DND-41 (cell line): ENCODE measurements around the gene SYCP2L.
A peak's percentile ranks its signal among the peaks of the same experiment; 100 is the strongest.
"Not testable (repeated sequence)": the region's sequence is repeated elsewhere in the genome, so short reads cannot be mapped to it uniquely, and the experiment has no call there.

Experiments
- ATAC-seq: fragments of 200-7000 bp; cut with Tn5 transposase; 3 replicates; pipeline ENCODE4 v1.9.1; 2021; ENCODE audit warnings: low read depth; ENCODE audit not compliant: insufficient read depth
- DNase-seq: peaks from one replicate; pipeline ENCODE4 v3.0.0-alpha.2; 2020
- H2AFZ ChIP-seq: 2 replicates; pipeline ENCODE4 v1.6.0; 2012; ENCODE audit warnings: low read depth, low read length
- H3K27ac ChIP-seq: 2 replicates; pipeline ENCODE4 v1.5.1; 2012; ENCODE audit warnings: low read length, inconsistent platforms
- H3K27me3 ChIP-seq: fragments of 200-600 bp; sonication (generic); 2 replicates; pipeline ENCODE4 v1.6.0; 2012; ENCODE audit warnings: low read length, mild to moderate bottlenecking, inconsistent platforms; ENCODE audit not compliant: insufficient read depth, poor library complexity
- H3K36me3 ChIP-seq: 2 replicates; pipeline ENCODE4 v1.5.1; 2012; ENCODE audit warnings: low read length, inconsistent platforms; ENCODE audit not compliant: insufficient read depth
- H3K4me1 ChIP-seq: 2 replicates; pipeline ENCODE4 v1.5.1; 2012; ENCODE audit warnings: mild to moderate bottlenecking, low read length; ENCODE audit not compliant: insufficient read depth
- H3K4me2 ChIP-seq: 2 replicates; pipeline ENCODE4 v1.6.0; 2012; ENCODE audit warnings: mild to moderate bottlenecking, moderate library complexity, low read length, inconsistent platforms; ENCODE audit not compliant: insufficient read depth
- H3K4me3 ChIP-seq, 2 experiments: fragments of 200-600 bp in 1 of 2; shearing (Covaris generic) in 1 of 2; 2 replicates each; pipeline ENCODE4 v1.5.1; 2012 to 2016; ENCODE audit warnings: inconsistent platforms in 2 of 2, low read length in 2 of 2, mild to moderate bottlenecking in 2 of 2, low read depth in 1 of 2, moderate library complexity in 1 of 2
- H3K79me2 ChIP-seq: 2 replicates; pipeline ENCODE4 v1.6.0; 2012; ENCODE audit warnings: low read length, inconsistent platforms; ENCODE audit not compliant: insufficient read depth
- H3K9ac ChIP-seq: 2 replicates; pipeline ENCODE4 v1.6.0; 2012; ENCODE audit warnings: low read depth, mild to moderate bottlenecking, inconsistent platforms, low read length, moderate library complexity
- H3K9me3 ChIP-seq: 2 replicates; pipeline ENCODE4 v1.5.1; 2012; ENCODE audit warnings: low read length, moderate library complexity, mild to moderate bottlenecking, inconsistent platforms; ENCODE audit not compliant: insufficient read depth, severe bottlenecking
- H4K20me1 ChIP-seq: 2 replicates; pipeline ENCODE4 v1.6.0; 2012; ENCODE audit warnings: low read length; ENCODE audit not compliant: insufficient read depth
- CTCF ChIP-seq: IDR thresholded peaks from 2 replicates; pipeline ENCODE4 v1.5.1; 2012; ENCODE audit warnings: borderline replicate concordance, low read length, moderate library complexity, mild to moderate bottlenecking; ENCODE audit not compliant: poor library complexity, severe bottlenecking; ENCODE audit errors: extremely low read depth
- EZH2 ChIP-seq: IDR thresholded peaks from 3 replicates; pipeline ENCODE4 v1.6.1; 2012; ENCODE audit warnings: borderline replicate concordance, low read depth, mild to moderate bottlenecking, moderate library complexity, low read length, inconsistent platforms; ENCODE audit not compliant: severe bottlenecking

Gene SYCP2L

DNA sequence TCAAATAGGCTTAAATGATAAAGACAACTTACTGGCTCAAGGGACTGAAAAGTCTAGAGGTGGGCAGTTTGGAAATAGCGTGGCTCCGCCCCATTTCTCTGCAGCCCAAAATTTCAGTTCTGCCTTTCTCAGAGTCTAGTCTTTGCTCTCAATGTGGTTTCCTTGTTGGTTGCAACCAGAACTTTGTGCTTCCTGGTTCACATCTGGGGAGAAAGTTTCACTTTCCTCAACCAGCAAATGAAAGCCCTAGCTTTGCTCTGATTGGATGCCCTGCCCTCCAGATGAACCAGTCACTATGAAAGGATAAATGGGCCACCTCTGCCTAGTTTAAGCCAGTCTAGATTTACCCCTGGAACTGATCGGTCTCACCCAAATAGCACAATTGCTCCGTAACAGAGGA is 14.9 kb downstream of the SYCP2L start:
- peak overlapping the region; percentile 57 for H2AFZ ChIP-seq
- no peak for TF ChIP-seq EZH2
- TF ChIP-seq CTCF: no peak
- no peaks in the 10 kb centered on the region for H4K20me1 ChIP-seq
- H3K27ac ChIP-seq: no peak overlapping the region
- H3K9me3 ChIP-seq: no peaks in the 10 kb centered on the region
- no peak overlapping the region for H3K9ac ChIP-seq
- ATAC-seq (peak; percentile 94), DNase-seq (peak; percentile 38)
- H3K36me3 ChIP-seq: no peaks in the 10 kb centered on the region
- peaks cover 11% of the 10 kb centered on the region for H3K4me1 ChIP-seq
- no peaks in the 10 kb centered on the region for H3K27me3 ChIP-seq
- H3K4me3 ChIP-seq: no peak overlapping the region
- peak overlapping the region; percentile 1; the same call in 1 of the 2 replicates for H3K4me2 ChIP-seq
- no peaks in the 10 kb centered on the region for H3K79me2 ChIP-seq

- peaks cover 11% of the 10 kb centered on the region for H3K4me1 ChIP-seq
- TF ChIP-seq EZH2: no peak
- TF ChIP-seq CTCF: no peak
- no peaks in the 10 kb centered on the region for H3K79me2 ChIP-seq
- no peak overlapping the region; the same call in 1 of the 2 replicates for H2AFZ ChIP-seq
- H3K9me3 ChIP-seq: no peaks in the 10 kb centered on the region
- H3K4me3 ChIP-seq: no peak overlapping the region
- no peak overlapping the region for H3K4me2 ChIP-seq
- no peaks in the 10 kb centered on the region for H4K20me1 ChIP-seq
- H3K9ac ChIP-seq: no peak overlapping the region
- ATAC-seq (no peak), DNase-seq (no peak)
- H3K27me3 ChIP-seq: no peaks in the 10 kb centered on the region
- H3K27ac ChIP-seq: no peak overlapping the region
- H3K36me3 ChIP-seq: no peaks in the 10 kb centered on the region
Measured at GRCh38 chr6:10904015-10904414, 17.2 kb downstream of the SYCP2L start.

- Histone ChIP-seq H3K79me2 (no peaks in the 10 kb centered on the region), H3K4me1 (no peaks in the 10 kb centered on the region), H2AFZ (no peak overlapping the region), H3K9ac (no peak overlapping the region), H3K4me2 (no peak overlapping the region), H3K36me3 (no peaks in the 10 kb centered on the region), H4K20me1 (no peaks in the 10 kb centered on the region), H3K27ac (no peak overlapping the region), H3K9me3 (no peaks in the 10 kb centered on the region), H3K4me3 (no peak overlapping the region), H3K27me3 (no peaks in the 10 kb centered on the region)
- no peak for TF ChIP-seq CTCF
- TF ChIP-seq EZH2: no peak
- ATAC-seq (no peak), DNase-seq (no peak)
Measured at GRCh38 chr6:10908228-10908627, 21.4 kb downstream of the SYCP2L start.

GRCh38 chr6:10919520-10919919 is 32.7 kb downstream of the SYCP2L start:
- not testable (repeated sequence) for H3K9ac ChIP-seq, ATAC-seq, H3K27ac ChIP-seq, H4K20me1 ChIP-seq, H3K9me3 ChIP-seq, H2AFZ ChIP-seq, DNase-seq, H3K4me3 ChIP-seq, H3K4me2 ChIP-seq, H3K4me1 ChIP-seq, H3K79me2 ChIP-seq, H3K36me3 ChIP-seq, H3K27me3 ChIP-seq
